Measurements from ENCODE around the gene CADPS2.

GRCh38 chr7:122694697-122695096, 191.6 kb downstream of the CADPS2 start:
- TF ChIP-seq CTCF (IDR thresholded peaks at IDR 0.05): no peak
- TF ChIP-seq POLR2A (IDR thresholded peaks at IDR 0.05): no peak
